Measurements from ENCODE around the gene NADK2.
A peak's percentile ranks its signal among the peaks of the same experiment; 100 is the strongest.

Gene NADK2

GRCh38 chr5:36244076-36244475 lies 2.4 kb upstream of the NADK2 start:
- DNase-seq, result no peak

GRCh38 chr5:36243653-36244052 lies 1.9 kb upstream of the NADK2 start:
- DNase-seq, result peak; percentile 5

GRCh38 chr5:36242534-36243485 lies 1.1 kb upstream of the NADK2 start:
- DNase-seq, result no peak

- DNase-seq, result peak; percentile 77
Measured at GRCh38 chr5:36240779-36241630, 720 bp downstream of the NADK2 start.

GRCh38 chr5:36239370-36240293 lies 2.1 kb downstream of the NADK2 start:
- DNase-seq, result peak; percentile 37

GRCh38 chr5:36238502-36239295 lies 3.0 kb downstream of the NADK2 start:
- DNase-seq, result peak; percentile 42

- peak; percentile 89 for DNase-seq
Measured at GRCh38 chr5:36237751-36238150, 4.0 kb downstream of the NADK2 start.

- DNase-seq, result peak; percentile 19
Measured at GRCh38 chr5:36236801-36237200, 4.9 kb downstream of the NADK2 start.

GRCh38 chr5:36232533-36232932 lies 9.2 kb downstream of the NADK2 start:
- DNase-seq, result no peak

GRCh38 chr5:36230151-36230790 lies 11.5 kb downstream of the NADK2 start:
- peak; percentile 38 for DNase-seq

GRCh38 chr5:36228505-36228904 lies 13.2 kb downstream of the NADK2 start:
- no peak for DNase-seq

GRCh38 chr5:36227046-36227445 lies 14.7 kb downstream of the NADK2 start:
- no peak for DNase-seq

GRCh38 chr5:36222620-36223019 lies 19.1 kb downstream of the NADK2 start:
- DNase-seq, result no peak

- no peak for DNase-seq
Measured at GRCh38 chr5:36217988-36218387, 23.7 kb downstream of the NADK2 start.

- DNase-seq, result no peak
Measured at GRCh38 chr5:36217567-36217966, 24.2 kb downstream of the NADK2 start.

- peak; percentile 30 for DNase-seq
Measured at GRCh38 chr5:36215910-36216309, 25.8 kb downstream of the NADK2 start.

GRCh38 chr5:36214436-36214835 lies 27.3 kb downstream of the NADK2 start:
- peak; percentile 3 for DNase-seq

- no peak for DNase-seq
Measured at GRCh38 chr5:36209664-36210063, 32.1 kb downstream of the NADK2 start.

- no peak for DNase-seq
Measured at GRCh38 chr5:36208786-36209185, 32.9 kb downstream of the NADK2 start.

- DNase-seq, result no peak
Measured at GRCh38 chr5:36206913-36207312, 34.8 kb downstream of the NADK2 start.

- DNase-seq, result no peak
Measured at GRCh38 chr5:36205329-36205728, 36.4 kb downstream of the NADK2 start.
